Measurements from ENCODE around the gene SPATA2. TPM values are rescaled to one million over a fixed set of nuclear protein-coding genes. Genes with fewer than 3 reads are reported as not detected.

The SPATA2 gene
- total and polyA plus RNA-seq, 4 donors = 2.9 to 5.8 (median 4.3) TPM

- no peaks in the 10 kb centered on the region for H3K4me1 ChIP-seq (ENCODE audit: control insufficient read depth in 1 of 2, insufficient read depth in 2 of 2, low read length in 2 of 2)
- 75 to 87% methylated on average over 2 of the region's 2 CpGs for WGBS, 2 donors
- no peak overlapping the region for H3K27ac ChIP-seq (ENCODE audit: low read depth in 1 of 2, low read length in 2 of 2)
- no peaks in the 10 kb centered on the region for H3K27me3 ChIP-seq (ENCODE audit: control insufficient read depth in 1 of 2, insufficient read depth in 2 of 2, low read length in 1 of 2)
- DNase-seq (no peak), ATAC-seq (ENCODE audit: low FRiP score) (no peak)
- H3K4me3 ChIP-seq (ENCODE audit: low read length in 2 of 2) = no peak overlapping the region
- H3K36me3 ChIP-seq (ENCODE audit: control insufficient read depth in 1 of 2, insufficient read depth in 2 of 2, low read length in 1 of 2) = no peaks in the 10 kb centered on the region
- intact Hi-C loops (cut with DNase I) = no loop called here
- no peaks in the 10 kb centered on the region for H3K9me3 ChIP-seq (ENCODE audit: control insufficient read depth, low read length)
Observed at GRCh38 chr20:49919461-49919860, 4.1 kb upstream of the SPATA2 start.

DNA sequence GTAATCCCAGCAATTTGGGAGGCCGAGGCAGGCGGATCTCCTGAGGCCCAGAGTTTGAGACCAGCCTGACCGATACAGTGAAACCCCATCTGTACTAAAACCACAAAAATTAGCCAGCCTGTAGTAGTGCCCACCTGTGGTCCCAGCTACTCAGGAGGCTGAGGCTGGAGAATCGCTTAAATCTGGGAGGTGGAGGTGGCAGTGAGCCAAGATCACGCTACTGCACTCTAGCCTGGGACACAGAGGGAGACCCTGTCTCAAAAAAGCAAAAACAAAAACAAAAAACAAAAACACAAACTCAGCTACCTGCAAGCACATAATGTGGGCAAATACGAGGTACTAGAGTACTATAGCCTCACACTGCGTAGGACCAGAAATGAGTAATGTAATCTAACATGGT is 3.7 kb upstream of the SPATA2 start:
- Histone ChIP-seq H3K27me3 (ENCODE audit: control insufficient read depth in 1 of 2, insufficient read depth in 2 of 2, low read length in 1 of 2) (no peaks in the 10 kb centered on the region), H3K27ac (ENCODE audit: low read depth in 1 of 2, low read length in 2 of 2) (no peak overlapping the region), H3K9me3 (ENCODE audit: control insufficient read depth, low read length) (no peaks in the 10 kb centered on the region), H3K4me3 (ENCODE audit: low read length in 2 of 2) (no peak overlapping the region), H3K36me3 (ENCODE audit: control insufficient read depth in 1 of 2, insufficient read depth in 2 of 2, low read length in 1 of 2) (no peaks in the 10 kb centered on the region), H3K4me1 (ENCODE audit: control insufficient read depth in 1 of 2, insufficient read depth in 2 of 2, low read length in 2 of 2) (no peaks in the 10 kb centered on the region)
- 60 to 71% methylated on average over 7 of the region's 7 CpGs for WGBS, 2 donors
- intact Hi-C loops (cut with DNase I) = no loop called here
- no peak for DNase-seq
- ATAC-seq (ENCODE audit: low FRiP score) = no peak

- Histone ChIP-seq H3K27ac (ENCODE audit: low read depth in 1 of 2, low read length in 2 of 2) (no peak overlapping the region), H3K9me3 (ENCODE audit: control insufficient read depth, low read length) (no peaks in the 10 kb centered on the region), H3K4me1 (ENCODE audit: control insufficient read depth in 1 of 2, insufficient read depth in 2 of 2, low read length in 2 of 2) (no peaks in the 10 kb centered on the region), H3K4me3 (ENCODE audit: low read length in 2 of 2) (no peak overlapping the region), H3K27me3 (ENCODE audit: control insufficient read depth in 1 of 2, insufficient read depth in 2 of 2, low read length in 1 of 2) (no peaks in the 10 kb centered on the region), H3K36me3 (ENCODE audit: control insufficient read depth in 1 of 2, insufficient read depth in 2 of 2, low read length in 1 of 2) (no peaks in the 10 kb centered on the region)
- DNase-seq (no peak), ATAC-seq (ENCODE audit: low FRiP score) (no peak)
- intact Hi-C loops (cut with DNase I) = no loop called here
- 89 to 92% methylated on average over 3 of the region's 3 CpGs for WGBS, 2 donors
Observed at GRCh38 chr20:49918446-49918845, 3.1 kb upstream of the SPATA2 start.

DNA sequence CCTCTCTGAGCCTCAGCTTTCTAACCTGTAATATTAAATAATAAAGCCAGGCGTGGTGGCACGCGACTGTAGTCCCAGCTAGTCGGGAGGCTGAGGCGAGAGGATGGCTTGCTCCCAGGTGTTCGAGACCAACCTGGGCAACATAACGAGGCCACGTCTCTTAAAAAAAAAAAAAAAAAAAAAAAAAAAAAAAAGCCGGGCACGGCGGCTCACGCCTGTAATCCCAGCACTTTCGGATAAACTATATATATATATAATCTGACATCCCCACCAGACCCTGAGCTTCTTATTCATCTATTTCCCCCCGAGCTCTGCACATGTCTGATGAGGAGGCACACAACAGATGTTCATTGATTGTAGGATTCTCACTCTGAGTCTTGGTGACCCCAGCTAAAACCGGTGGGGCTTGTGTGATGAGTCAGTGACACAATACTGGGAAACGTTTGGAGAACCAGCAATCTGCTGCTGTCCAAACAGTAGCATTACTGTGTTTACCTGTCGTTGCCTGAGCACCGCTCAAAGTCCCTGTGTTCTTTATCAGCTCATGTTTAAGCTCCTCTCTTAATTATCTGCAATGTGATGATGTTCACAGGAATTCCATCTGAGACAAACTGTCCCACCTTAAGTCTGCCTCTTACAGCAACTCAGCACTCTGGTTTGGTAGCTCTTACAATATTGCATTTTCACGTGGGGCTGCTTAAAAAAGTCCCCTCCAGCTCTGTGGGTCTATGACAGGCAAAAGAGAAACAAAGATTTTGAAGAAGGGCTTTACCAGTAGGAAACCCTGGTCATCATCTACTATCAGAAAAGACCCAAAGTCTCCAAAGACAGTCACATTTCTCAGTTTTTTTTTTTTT is 1.0 kb upstream of the SPATA2 start:
- H3K9me3 ChIP-seq (ENCODE audit: control insufficient read depth, low read length) = no peaks in the 10 kb centered on the region
- H3K36me3 ChIP-seq (ENCODE audit: control insufficient read depth in 1 of 2, insufficient read depth in 2 of 2, low read length in 1 of 2) = no peaks in the 10 kb centered on the region
- ATAC-seq (ENCODE audit: low FRiP score) (no peak), DNase-seq (no peak)
- intact Hi-C loops (cut with DNase I) = no loop called here
- peak overlapping the region in 1 of 2 donors; percentile 67 for H3K27ac ChIP-seq (ENCODE audit: low read depth in 1 of 2, low read length in 2 of 2)
- H3K4me1 ChIP-seq (ENCODE audit: control insufficient read depth in 1 of 2, insufficient read depth in 2 of 2, low read length in 2 of 2) = peaks cover 0 to 2% of the 10 kb centered on the region in 2 donors
- H3K27me3 ChIP-seq (ENCODE audit: control insufficient read depth in 1 of 2, insufficient read depth in 2 of 2, low read length in 1 of 2) = no peaks in the 10 kb centered on the region
- H3K4me3 ChIP-seq (ENCODE audit: low read length in 2 of 2) = peak overlapping the region in 1 of 2 donors; percentile 2
- WGBS, 2 donors = 44 to 51% methylated on average over 19 of the region's 19 CpGs

DNA sequence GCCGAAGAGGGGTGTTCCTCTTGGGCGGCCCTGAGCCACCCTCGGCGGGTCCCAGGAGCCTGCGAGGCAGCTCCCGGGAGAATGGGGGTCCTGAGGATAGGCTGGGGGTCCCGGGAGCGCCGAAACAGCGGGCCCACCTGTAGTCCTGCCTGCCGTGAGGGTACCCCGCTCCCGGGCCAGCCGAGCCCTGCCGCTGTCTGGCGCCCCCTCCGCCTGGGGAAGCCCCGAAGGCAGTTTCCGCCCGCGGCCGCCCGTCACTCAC is 280 bp downstream of the SPATA2 start:
- Histone ChIP-seq H3K27me3 (ENCODE audit: control insufficient read depth in 1 of 2, insufficient read depth in 2 of 2, low read length in 1 of 2) (no peaks in the 10 kb centered on the region), H3K27ac (ENCODE audit: low read depth in 1 of 2, low read length in 2 of 2) (peak overlapping the region; percentile 67 to 77), H3K9me3 (ENCODE audit: control insufficient read depth, low read length) (no peaks in the 10 kb centered on the region), H3K4me3 (ENCODE audit: low read length in 2 of 2) (peak overlapping the region; percentile 77 to 87), H3K4me1 (ENCODE audit: control insufficient read depth in 1 of 2, insufficient read depth in 2 of 2, low read length in 2 of 2) (peaks cover 0 to 2% of the 10 kb centered on the region in 2 donors), H3K36me3 (ENCODE audit: control insufficient read depth in 1 of 2, insufficient read depth in 2 of 2, low read length in 1 of 2) (no peaks in the 10 kb centered on the region)
- intact Hi-C loops (cut with DNase I) = no loop called here
- WGBS, 2 donors = 0 to 1% methylated on average over 7 to 23 of the region's 23 CpGs
- DNase-seq = no peak
- no peak for ATAC-seq (ENCODE audit: low FRiP score)

DNA sequence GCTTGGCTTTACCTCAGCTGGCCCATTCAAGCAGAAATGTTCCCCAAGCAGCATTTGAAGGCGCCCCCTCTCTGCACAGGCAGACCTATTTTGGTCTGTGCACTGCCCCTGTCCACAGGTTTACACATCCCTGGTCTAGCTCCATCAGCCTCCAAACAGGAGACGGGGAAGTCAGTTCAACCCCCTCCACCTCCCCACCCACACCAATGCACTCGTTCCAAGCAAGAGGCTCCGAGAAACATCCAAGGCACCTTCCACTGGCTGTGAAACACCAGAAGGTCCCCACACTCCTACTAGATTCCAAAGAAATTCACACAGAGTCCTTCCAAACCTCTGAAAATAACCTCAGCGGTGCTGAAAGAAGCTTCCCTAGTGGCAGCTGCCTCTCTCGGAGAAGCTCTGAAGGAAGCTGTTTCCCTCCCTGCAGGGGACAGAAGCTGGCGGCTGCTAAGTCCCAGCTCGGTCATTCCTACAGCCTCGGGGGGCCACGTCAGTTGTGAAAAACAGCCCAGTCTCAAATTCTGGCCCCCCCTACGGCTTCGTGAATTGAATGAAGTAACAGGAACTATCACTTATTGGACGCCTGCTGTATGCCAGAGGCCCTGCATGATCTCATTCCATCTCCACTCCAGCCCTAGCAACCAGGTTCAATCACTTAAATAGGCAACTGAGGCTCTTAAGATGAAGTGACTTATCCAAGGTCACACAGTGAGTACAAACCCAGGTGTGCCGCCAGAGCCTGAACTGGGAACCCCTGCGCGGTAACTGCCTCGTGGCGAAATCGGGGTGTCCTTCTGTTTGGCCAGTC is 815 bp downstream of the SPATA2 start:
- Histone ChIP-seq H3K36me3 (ENCODE audit: control insufficient read depth in 1 of 2, insufficient read depth in 2 of 2, low read length in 1 of 2) (no peaks in the 10 kb centered on the region), H3K27me3 (ENCODE audit: control insufficient read depth in 1 of 2, insufficient read depth in 2 of 2, low read length in 1 of 2) (no peaks in the 10 kb centered on the region), H3K27ac (ENCODE audit: low read depth in 1 of 2, low read length in 2 of 2) (peak overlapping the region in 1 of 2 donors; percentile 75), H3K4me3 (ENCODE audit: low read length in 2 of 2) (peak overlapping the region; percentile 77 to 87), H3K9me3 (ENCODE audit: control insufficient read depth, low read length) (no peaks in the 10 kb centered on the region), H3K4me1 (ENCODE audit: control insufficient read depth in 1 of 2, insufficient read depth in 2 of 2, low read length in 2 of 2) (peaks cover 0 to 2% of the 10 kb centered on the region in 2 donors)
- DNase-seq = no peak
- 1% methylated on average over 19 of the region's 19 CpGs for WGBS, 2 donors
- no peak for ATAC-seq (ENCODE audit: low FRiP score)
- intact Hi-C loops (cut with DNase I) = no loop called here

DNA sequence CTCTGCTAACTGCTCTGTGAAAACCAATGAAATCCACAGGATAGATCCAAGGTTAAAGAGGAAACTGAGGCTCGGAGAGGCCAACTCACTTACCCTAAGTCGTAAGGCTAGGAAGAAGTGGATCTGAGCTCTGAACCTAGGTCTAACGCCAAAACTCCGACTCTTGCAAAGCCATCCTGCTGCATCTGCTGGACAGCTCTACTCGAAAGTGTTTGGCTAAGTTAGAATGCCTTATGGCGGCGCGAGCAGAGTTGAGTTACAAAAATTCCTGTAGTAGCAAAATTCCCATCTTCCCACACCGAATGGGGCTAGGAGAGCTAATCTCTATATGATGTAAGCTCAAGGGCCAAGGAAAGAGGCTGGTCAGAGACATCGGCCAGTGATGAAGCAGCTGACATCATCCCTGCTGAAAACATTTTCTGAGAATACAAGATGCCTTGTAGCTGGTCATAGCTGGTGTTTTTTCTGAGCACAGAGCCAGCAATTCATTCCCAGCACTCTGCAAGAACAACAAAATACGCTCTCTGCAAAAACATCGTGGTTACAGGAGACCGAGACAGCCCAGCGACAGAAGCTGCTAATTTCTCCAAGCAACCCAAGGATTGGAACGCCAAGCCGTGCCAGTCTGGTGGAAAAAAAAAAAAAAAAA is 1.8 kb downstream of the SPATA2 start:
- Histone ChIP-seq H3K36me3 (ENCODE audit: control insufficient read depth in 1 of 2, insufficient read depth in 2 of 2, low read length in 1 of 2) (no peaks in the 10 kb centered on the region), H3K27ac (ENCODE audit: low read depth in 1 of 2, low read length in 2 of 2) (peak overlapping the region in 1 of 2 donors; percentile 67), H3K4me3 (ENCODE audit: low read length in 2 of 2) (no peak overlapping the region), H3K4me1 (ENCODE audit: control insufficient read depth in 1 of 2, insufficient read depth in 2 of 2, low read length in 2 of 2) (peaks cover 0 to 2% of the 10 kb centered on the region in 2 donors), H3K9me3 (ENCODE audit: control insufficient read depth, low read length) (no peaks in the 10 kb centered on the region), H3K27me3 (ENCODE audit: control insufficient read depth in 1 of 2, insufficient read depth in 2 of 2, low read length in 1 of 2) (no peaks in the 10 kb centered on the region)
- ATAC-seq (ENCODE audit: low FRiP score) (no peak), DNase-seq (no peak)
- intact Hi-C loops (cut with DNase I) = no loop called here
- WGBS, 2 donors = 16 to 19% methylated on average over 16 of the region's 16 CpGs

- intact Hi-C loops (cut with DNase I) = no loop called here
- 72 to 73% methylated on average over 4 of the region's 4 CpGs for WGBS, 2 donors
- Histone ChIP-seq H3K36me3 (ENCODE audit: control insufficient read depth in 1 of 2, insufficient read depth in 2 of 2, low read length in 1 of 2) (peaks cover 0 to 4% of the 10 kb centered on the region in 2 donors), H3K9me3 (ENCODE audit: control insufficient read depth, low read length) (no peaks in the 10 kb centered on the region), H3K27me3 (ENCODE audit: control insufficient read depth in 1 of 2, insufficient read depth in 2 of 2, low read length in 1 of 2) (no peaks in the 10 kb centered on the region), H3K4me3 (ENCODE audit: low read length in 2 of 2) (no peak overlapping the region), H3K27ac (ENCODE audit: low read depth in 1 of 2, low read length in 2 of 2) (no peak overlapping the region), H3K4me1 (ENCODE audit: control insufficient read depth in 1 of 2, insufficient read depth in 2 of 2, low read length in 2 of 2) (peaks cover 0 to 2% of the 10 kb centered on the region in 2 donors)
- no peak for ATAC-seq (ENCODE audit: low FRiP score)
- DNase-seq = no peak
Observed at GRCh38 chr20:49910340-49910706, 5.0 kb downstream of the SPATA2 start.
